ENCODE results near the gene PLEKHO1.

GRCh38 chr1:150121236-150121862 lies 28.4 kb upstream of the PLEKHO1 start:
- TF ChIP-seq, protein P1, sequence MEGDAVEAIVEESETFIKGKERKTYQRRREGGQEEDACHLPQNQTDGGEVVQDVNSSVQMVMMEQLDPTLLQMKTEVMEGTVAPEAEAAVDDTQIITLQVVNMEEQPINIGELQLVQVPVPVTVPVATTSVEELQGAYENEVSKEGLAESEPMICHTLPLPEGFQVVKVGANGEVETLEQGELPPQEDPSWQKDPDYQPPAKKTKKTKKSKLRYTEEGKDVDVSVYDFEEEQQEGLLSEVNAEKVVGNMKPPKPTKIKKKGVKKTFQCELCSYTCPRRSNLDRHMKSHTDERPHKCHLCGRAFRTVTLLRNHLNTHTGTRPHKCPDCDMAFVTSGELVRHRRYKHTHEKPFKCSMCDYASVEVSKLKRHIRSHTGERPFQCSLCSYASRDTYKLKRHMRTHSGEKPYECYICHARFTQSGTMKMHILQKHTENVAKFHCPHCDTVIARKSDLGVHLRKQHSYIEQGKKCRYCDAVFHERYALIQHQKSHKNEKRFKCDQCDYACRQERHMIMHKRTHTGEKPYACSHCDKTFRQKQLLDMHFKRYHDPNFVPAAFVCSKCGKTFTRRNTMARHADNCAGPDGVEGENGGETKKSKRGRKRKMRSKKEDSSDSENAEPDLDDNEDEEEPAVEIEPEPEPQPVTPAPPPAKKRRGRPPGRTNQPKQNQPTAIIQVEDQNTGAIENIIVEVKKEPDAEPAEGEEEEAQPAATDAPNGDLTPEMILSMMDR (conservative IDR thresholded peaks at IDR 0.05; ENCODE audit: low read depth, low read length): no peak
- no peak for TF ChIP-seq EZH2 (IDR thresholded peaks at IDR 0.05; ENCODE audit: borderline replicate concordance, low read depth, low read length, poor library complexity, severe bottlenecking)
